ENCODE data around the gene AGBL1.
"Not testable (repeated sequence)": the region's sequence is repeated elsewhere in the genome, so short reads cannot be mapped to it uniquely, and the experiment has no call there.

The AGBL1 gene

DNA sequence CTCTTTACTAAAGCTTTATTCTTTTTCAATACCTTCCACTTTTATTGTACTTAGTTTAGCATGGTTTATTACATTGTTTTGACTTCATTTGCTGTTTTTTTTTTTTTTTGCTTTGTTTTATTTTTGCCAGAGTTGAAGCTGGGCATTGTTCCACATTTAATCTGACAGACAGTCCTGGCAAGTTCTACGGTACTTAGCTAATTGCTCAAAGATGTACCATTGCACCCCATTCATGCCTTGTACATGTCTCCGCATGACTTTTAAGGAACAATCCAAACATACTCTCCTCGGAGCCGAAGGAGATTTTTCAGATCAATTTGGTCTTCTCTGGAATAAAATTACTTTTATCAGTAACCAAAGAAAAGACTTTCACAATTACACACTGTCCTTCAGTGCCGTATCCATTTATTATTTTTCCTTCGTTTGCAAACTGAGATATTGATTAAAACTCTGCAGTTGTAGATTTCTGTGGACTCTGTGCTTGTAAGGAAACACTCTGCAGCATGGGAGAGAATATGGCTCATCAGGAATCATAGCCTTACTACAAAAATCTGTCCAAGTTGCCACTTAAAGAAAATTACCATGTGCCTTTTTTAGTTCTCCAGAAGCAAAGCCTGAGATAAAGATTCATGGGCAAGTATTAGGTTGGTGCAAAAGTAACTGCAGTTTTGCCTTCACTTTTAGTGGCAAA lies 952.0 kb downstream of the AGBL1 start:
- DNase-seq: no peak

DNA sequence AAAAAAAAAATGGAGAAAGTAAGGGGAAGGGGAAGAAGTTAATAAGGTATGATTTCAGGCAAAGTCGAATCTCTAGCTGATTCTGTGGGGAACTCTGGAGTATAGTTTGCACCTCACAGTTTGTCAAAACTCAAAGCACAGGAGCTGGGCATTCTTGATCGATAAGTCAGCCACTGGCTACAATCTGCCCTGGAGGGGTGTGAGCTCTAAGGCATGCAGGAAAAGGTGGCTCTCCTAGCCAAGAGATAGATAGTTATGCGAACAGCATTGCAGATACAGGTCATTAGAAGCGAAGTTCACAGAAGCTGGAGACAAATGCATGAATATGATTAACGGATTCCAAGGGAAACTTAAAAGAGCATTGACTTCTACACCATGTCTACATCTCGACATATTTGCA lies 952.6 kb downstream of the AGBL1 start:
- DNase-seq: no peak

DNA sequence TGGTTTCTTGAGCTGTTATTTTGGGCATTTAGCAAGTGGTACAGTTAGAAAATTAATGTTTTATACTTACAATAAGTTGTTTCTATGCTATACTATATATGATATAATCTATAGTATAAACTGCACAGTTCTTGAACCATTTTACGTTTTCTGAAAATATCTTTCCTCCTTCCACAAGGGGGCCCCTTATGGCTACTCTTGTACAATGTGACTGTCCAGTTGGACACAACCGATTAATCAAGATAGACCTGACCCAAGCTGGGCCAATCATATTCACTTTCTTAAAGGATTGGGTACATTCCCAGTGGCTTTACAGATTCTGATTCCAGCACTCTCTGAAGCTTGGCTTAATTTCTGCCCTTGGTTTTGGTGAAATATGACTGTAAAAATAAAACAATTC lies 953.4 kb downstream of the AGBL1 start:
- DNase-seq: no peak

DNA sequence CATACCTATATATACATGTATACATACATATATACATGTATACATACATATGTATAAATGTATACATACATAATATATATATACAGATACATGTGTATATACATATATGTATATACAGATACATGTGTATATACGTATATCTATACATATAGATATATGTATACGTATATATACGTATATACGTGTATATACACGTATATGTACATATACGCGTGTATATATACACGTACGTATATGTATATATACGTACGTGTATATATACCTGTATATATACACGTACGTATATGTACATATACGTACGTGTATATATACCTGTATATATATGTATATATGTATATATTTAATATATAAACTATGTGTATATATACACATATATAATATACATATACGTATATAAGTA lies 955.2 kb downstream of the AGBL1 start:
- no peak for DNase-seq

DNA sequence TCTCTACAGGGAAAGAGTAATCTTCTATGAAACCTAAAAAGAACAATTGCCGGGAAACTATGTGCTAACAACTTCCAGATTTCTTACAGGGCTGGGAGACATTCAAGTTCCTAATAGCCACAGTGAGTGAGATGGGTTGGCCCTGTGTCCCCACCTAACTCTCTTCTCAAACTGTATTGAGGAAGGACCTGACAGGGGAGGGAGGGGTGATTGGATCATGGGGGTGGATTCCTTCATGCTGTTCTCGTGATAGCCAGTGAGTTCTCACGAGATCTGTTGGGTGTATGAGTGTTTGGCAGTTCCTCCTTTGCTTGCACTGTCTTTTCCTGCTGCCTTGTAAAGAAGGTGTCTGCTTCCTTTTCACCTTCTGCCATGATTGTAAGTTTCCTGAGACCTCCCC lies 958.7 kb downstream of the AGBL1 start:
- no peak for DNase-seq

DNA sequence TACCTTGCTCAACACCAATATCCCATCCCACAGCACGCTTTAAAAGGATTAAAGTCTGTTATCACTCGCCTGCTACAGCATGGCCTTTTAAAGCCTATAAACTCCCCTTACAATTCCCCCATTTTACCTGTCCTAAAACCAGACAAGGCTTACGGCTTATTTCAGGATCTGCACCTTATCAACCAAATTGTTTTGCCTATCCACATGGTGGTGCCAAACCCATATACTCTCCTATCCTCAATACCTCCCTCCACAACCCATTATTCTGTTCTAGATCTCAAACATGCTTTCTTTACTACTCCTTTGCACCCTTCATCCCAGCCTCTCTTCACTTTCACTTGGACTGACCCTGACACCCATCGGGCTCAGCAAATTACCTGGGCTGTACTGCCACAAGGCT lies 962.9 kb downstream of the AGBL1 start:
- DNase-seq: not testable (repeated sequence)

DNA sequence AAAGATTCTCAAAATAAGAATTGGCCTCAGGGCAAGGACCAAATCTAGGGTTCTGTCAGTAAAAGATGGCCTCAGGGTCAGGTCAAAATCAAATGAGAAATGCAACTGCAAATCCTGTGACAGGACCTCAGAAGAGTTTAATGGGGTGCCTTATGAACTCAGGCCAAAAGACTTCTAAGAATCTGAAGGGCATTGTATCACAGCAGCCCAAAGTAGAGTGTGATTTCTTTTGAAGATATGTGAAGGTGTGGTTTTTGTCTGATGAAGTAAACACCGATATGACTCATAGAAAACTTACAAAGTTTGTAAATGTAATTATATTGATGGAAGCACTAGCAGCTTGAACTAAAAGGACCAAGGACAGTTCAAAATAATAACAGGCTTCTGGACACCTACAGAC lies 966.1 kb downstream of the AGBL1 start:
- DNase-seq: no peak

DNA sequence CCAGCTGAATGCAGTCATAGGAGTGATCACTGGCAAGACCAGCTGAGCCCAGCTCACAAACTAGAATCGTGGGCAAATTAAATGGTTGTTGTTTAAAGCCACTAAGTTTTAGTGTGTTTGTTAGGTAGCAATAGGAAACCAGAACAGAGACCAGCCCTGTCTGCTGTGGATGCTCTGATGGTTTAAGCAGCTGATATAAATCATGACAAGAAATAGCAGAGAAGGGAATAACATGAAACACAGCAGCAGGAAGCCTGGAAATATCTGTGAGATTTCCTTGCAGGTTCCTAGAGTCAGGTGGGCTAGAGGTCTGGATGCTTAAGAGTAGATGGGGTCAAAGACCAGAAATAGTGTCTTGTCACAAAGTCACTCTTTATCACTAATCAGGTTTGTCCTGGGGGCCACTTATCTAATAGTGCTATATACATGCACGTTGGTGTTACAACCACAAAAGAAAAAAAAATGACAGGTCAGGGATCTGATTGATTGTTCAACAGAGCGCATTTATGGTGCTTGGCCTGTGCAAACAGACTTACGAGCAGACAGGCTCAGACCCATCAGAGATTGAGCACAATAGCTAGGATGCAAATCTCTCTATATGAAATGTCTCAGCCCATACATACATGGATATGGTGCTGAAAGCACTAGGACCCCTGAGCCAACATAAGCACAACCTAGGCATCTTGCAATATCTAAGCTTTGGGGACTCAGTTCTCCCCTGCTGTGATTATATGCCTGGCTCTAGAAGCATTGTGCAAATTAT lies 967.7 kb downstream of the AGBL1 start:
- DNase-seq: no peak

Measured in CD4-positive, alpha-beta T cell treated with Interleukin-10 for 1 hour (primary cell).